Uterus (tissue), 4 donors: ENCODE results near the gene BLOC1S3. TPM values are rescaled to one million over a fixed set of nuclear protein-coding genes. Genes with fewer than 3 reads are reported as not detected.
"Not testable (repeated sequence)": the region's sequence is repeated elsewhere in the genome, so short reads cannot be mapped to it uniquely, and the experiment has no call there.

ENCODE experiments used
- DNase-seq, 2 donors: peaks; one replicate each; pipeline ENCODE4 v3.0.0-alpha.2; 2019 to 2020
- H3K27ac ChIP-seq, 2 donors: fragments of 200-600 bp; sonication (generic); 1 replicate in 1 of 2; 2 replicates in 1 of 2; pipeline ENCODE4 v1.5.1; 2016 to 2018
- H3K27me3 ChIP-seq, 2 donors: fragments of 200-600 bp; sonication (generic); one replicate each; pipeline ENCODE4 v1.5.1; 2018 to 2019; ENCODE audit warnings: control low read depth in 1 of 2
- H3K36me3 ChIP-seq, 2 donors: fragments of 200-600 bp; sonication (generic); one replicate each; pipeline ENCODE4 v1.5.1; 2019; ENCODE audit warnings: control low read depth in 1 of 2
- H3K4me1 ChIP-seq, 2 donors: fragments of 200-600 bp; sonication (generic); one replicate each; pipeline ENCODE4 v1.5.1; 2018 to 2019; ENCODE audit warnings: control low read depth in 1 of 2
- H3K4me3 ChIP-seq, 2 donors: fragments of 200-600 bp; sonication (generic); 1 replicate in 1 of 2; 2 replicates in 1 of 2; pipeline ENCODE4 v1.5.1; 2018 to 2019; ENCODE audit warnings: mild to moderate bottlenecking in 1 of 2
- H3K9me3 ChIP-seq, 2 donors: fragments of 200-600 bp; sonication (generic); one replicate each; pipeline ENCODE4 v1.5.1; 2019; ENCODE audit warnings: control low read depth in 1 of 2
- POLR2A ChIP-seq, 2 donors: fragments of 450-650 bp; IDR thresholded peaks; one replicate each; pipeline ENCODE4 v1.6.1; 2016; ENCODE audit warnings: antibody characterized with exemption in 2 of 2, mild to moderate bottlenecking in 1 of 2, moderate library complexity in 1 of 2
- intact Hi-C: fragments of 100-400 bp; cut with DNase I; formaldehyde crosslinking; loops from one replicate; pipeline ENCODE4 v1.15.1; 2023; ENCODE audit warnings: low total_unique reads
- total RNA-seq, 4 donors: library from RNA; depleted of rRNA in 3 of 4; stranded (reverse); fragments of >200 nt in 3 of 4; gene quantifications; one replicate each; pipeline versions ENCODE4 v1.1.0 to v1.2.4, GENCODE V29; 2014 to 2023
- TF ChIP-seq, protein P1 (sequence below), 4 experiments: fragments of 200-600 bp in 2 of 4; fragments of 450-650 bp in 2 of 4; sonication (generic) in 2 of 4; IDR thresholded peaks; one replicate each; pipeline ENCODE4 v1.5.1; 2016 to 2019; ENCODE audit warnings: antibody characterized with exemption in 4 of 4, mild to moderate bottlenecking in 2 of 4, moderate library complexity in 1 of 4
- donor health status: DM: yes; HTN: yes; CAD: no.

Gene BLOC1S3
- total RNA-seq, 4 donors from 2014 or later: 4.6 to 16.2 (median 10.2) TPM; not detected in 1

DNA sequence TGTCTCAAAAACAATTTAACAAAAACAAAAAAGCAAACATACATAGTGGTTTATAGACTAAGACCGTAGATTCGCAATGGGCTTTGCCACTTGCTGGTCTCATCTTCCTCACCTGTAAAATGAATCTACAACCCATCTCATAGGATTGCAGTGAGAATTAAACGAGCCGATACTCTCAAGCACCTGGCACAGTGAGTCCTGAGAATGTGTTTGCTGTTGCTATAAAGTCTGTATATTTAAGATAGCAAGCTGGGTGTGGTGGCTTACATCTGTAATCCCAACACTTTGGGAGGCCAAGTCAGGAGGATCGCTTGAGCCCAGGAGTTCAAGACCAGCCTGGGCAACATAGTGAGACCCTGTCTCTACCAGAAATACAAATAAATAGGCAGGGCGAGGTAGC, 44.1 kb downstream of the BLOC1S3 start:
- Histone ChIP-seq H3K9me3 (no peaks in the 10 kb centered on the region), H3K4me1 (no peaks in the 10 kb centered on the region), H3K27me3 (peaks cover 0 to under 1% of the 10 kb centered on the region in 2 donors), H3K36me3 (no peaks in the 10 kb centered on the region), H3K4me3 (no peak overlapping the region), H3K27ac (no peak overlapping the region)
- DNase-seq: no peak
- no peak for TF ChIP-seq POLR2A (IDR thresholded peaks at IDR 0.05)
- TF ChIP-seq, protein P1, sequence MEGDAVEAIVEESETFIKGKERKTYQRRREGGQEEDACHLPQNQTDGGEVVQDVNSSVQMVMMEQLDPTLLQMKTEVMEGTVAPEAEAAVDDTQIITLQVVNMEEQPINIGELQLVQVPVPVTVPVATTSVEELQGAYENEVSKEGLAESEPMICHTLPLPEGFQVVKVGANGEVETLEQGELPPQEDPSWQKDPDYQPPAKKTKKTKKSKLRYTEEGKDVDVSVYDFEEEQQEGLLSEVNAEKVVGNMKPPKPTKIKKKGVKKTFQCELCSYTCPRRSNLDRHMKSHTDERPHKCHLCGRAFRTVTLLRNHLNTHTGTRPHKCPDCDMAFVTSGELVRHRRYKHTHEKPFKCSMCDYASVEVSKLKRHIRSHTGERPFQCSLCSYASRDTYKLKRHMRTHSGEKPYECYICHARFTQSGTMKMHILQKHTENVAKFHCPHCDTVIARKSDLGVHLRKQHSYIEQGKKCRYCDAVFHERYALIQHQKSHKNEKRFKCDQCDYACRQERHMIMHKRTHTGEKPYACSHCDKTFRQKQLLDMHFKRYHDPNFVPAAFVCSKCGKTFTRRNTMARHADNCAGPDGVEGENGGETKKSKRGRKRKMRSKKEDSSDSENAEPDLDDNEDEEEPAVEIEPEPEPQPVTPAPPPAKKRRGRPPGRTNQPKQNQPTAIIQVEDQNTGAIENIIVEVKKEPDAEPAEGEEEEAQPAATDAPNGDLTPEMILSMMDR (IDR thresholded peaks at IDR 0.05): no peak
- intact Hi-C loops: no loop called here

DNA sequence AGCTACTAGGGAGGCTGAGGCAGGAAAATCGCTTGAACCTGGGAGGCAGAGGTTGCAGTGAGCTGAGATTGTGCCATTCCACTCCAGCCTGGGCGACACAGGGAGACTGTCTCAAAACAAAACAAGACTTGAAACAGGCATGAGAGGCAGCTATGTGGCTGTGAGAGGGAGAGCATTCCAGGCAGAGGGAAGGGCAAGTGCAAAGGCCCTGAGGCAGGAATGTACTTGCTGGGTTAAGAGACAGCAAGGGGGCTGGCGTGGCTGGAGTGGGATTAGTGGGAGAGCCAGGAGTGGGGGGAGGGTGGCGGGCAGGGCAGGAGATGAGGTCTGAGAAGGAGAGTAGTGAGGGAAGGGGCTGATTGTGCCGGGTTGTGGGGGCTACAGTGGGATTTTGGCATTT, 45.3 kb downstream of the BLOC1S3 start:
- TF ChIP-seq, protein P1 (IDR thresholded peaks at IDR 0.05): no peak
- TF ChIP-seq POLR2A (IDR thresholded peaks at IDR 0.05): no peak
- no peaks in the 10 kb centered on the region for H3K9me3 ChIP-seq
- intact Hi-C loops: no loop called here

DNA sequence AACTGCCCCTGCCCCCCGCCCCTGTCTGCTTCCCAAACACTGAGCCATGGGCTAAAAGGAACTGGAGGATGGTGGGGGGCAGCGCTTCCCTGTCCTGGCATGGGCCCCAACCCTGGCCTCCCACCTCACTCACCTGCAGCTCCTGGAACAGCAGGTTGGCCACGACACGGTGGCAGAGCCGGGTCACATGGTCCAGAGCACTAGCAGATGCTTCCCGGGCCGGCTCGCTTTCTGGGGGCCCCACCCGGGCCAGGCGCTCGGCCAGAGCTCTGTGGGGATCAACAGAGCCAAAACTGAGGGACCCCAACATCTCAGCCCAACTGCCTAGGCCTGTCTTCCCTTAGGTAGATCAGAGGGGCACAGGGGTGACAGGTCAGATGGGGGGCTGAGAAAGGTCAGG, 46.1 kb downstream of the BLOC1S3 start:
- TF ChIP-seq, protein P1 (IDR thresholded peaks at IDR 0.05): no peak
- no peak for TF ChIP-seq POLR2A (IDR thresholded peaks at IDR 0.05)
- intact Hi-C loops: no loop called here
- Histone ChIP-seq H3K36me3 (no peaks in the 10 kb centered on the region), H3K27ac (no peak overlapping the region), H3K4me1 (no peaks in the 10 kb centered on the region), H3K4me3 (no peak overlapping the region), H3K9me3 (no peaks in the 10 kb centered on the region), H3K27me3 (no peaks in the 10 kb centered on the region)
- DNase-seq: no peak

More for the DNA sequence above, 45.3 kb downstream of the BLOC1S3 start:
- Histone ChIP-seq H3K36me3 (no peaks in the 10 kb centered on the region), H3K27me3 (no peaks in the 10 kb centered on the region), H3K4me1 (no peaks in the 10 kb centered on the region), H3K4me3 (no peak overlapping the region), H3K27ac (no peak overlapping the region)
- no peak for DNase-seq

DNA sequence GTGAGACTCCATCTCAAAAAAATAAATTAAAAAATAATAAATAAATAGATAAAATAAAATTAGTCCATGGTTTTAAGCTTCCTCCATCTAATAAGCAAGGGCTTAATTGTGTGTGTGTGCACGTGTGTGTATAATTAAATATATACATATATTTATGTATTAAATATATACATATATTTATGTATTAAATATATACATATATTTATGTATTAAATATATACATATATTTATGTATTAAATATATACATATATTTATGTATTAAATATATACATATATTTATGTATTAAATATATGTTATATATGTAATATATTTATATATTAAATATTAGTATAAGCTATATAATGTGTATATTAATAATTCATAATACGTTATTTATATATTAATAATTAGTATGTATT, 50.5 kb downstream of the BLOC1S3 start:
- H3K27me3 ChIP-seq, DNase-seq, H3K36me3 ChIP-seq, H3K4me1 ChIP-seq, H3K27ac ChIP-seq, intact Hi-C loops, H3K4me3 ChIP-seq, H3K9me3 ChIP-seq: not testable (repeated sequence)

Other genes with a start within 250 kb of the BLOC1S3 start
- gene APOC4, start 236.5 kb upstream of the BLOC1S3 start, total RNA-seq: not detected
- gene APOC2, start 232.7 kb upstream of the BLOC1S3 start, total RNA-seq: not detected
- gene CLPTM1, start 223.4 kb upstream of the BLOC1S3 start, total RNA-seq: 10 to 100 TPM; 30.6 to 99.5 (median 64.2) TPM
- gene RELB, start 177.3 kb upstream of the BLOC1S3 start, total RNA-seq: 10 to 100 TPM in 2 of 4 donors, 1 to 10 TPM in 2; 1.0 to 52.4 (median 13.9) TPM
- 100 to 1,000 TPM in 1 of 4 donors, 10 to 100 TPM in 3; 36.6 to 107 (median 73.9) TPM for gene CLASRP, start 139.7 kb upstream of the BLOC1S3 start, total RNA-seq
- gene ZNF296, start 102.3 kb upstream of the BLOC1S3 start, total RNA-seq: under 1 TPM in 1 of 4 donors, not detected in 3; 0.27 TPM
- gene GEMIN7, start 99.5 kb upstream of the BLOC1S3 start, total RNA-seq: 10 to 100 TPM in 3 of 4 donors, 1 to 10 TPM in 1; 3.5 to 18.4 (median 13.7) TPM
- 10 to 100 TPM in 3 of 4 donors, 1 to 10 TPM in 1; 6.7 to 43.8 (median 24.4) TPM for gene PPP1R37, start 85.6 kb upstream of the BLOC1S3 start, total RNA-seq
- gene NKPD1, start 17.8 kb upstream of the BLOC1S3 start, total RNA-seq: under 1 TPM in 1 of 4 donors, not detected in 3; 0.21 TPM
- 10 to 100 TPM in 3 of 4 donors, 1 to 10 TPM in 1; 4.1 to 25.9 (median 16.5) TPM for gene TRAPPC6A, start 547 bp upstream of the BLOC1S3 start, total RNA-seq
- gene EXOC3L2, start 66.6 kb downstream of the BLOC1S3 start, total RNA-seq: 1 to 10 TPM; 2.4 to 7.2 (median 6.4) TPM
- 10 to 100 TPM; 13.5 to 51.5 (median 15.5) TPM for gene MARK4, start 72.5 kb downstream of the BLOC1S3 start, total RNA-seq
- gene CKM, start 144.1 kb downstream of the BLOC1S3 start, total RNA-seq: 1 to 10 TPM in 2 of 4 donors, not detected in 2; 1.1 to 2.5 TPM
- under 1 TPM in 1 of 4 donors, not detected in 3; 0.55 TPM for gene KLC3, start 162.0 kb downstream of the BLOC1S3 start, total RNA-seq
- gene ERCC2, start 191.8 kb downstream of the BLOC1S3 start, total RNA-seq: 10 to 100 TPM in 2 of 4 donors, 1 to 10 TPM in 2; 1.8 to 16.6 (median 10.5) TPM
- 10 to 100 TPM in 1 of 4 donors, 1 to 10 TPM in 2, under 1 TPM in 1; 0.51 to 30.2 (median 3.0) TPM for gene PPP1R13L, start 226.3 kb downstream of the BLOC1S3 start, total RNA-seq
- 10 to 100 TPM in 1 of 4 donors, 1 to 10 TPM in 2, under 1 TPM in 1; 0.26 to 11.3 (median 3.5) TPM for gene POLR1G, start 227.9 kb downstream of the BLOC1S3 start, total RNA-seq
- 100 to 1,000 TPM in 1 of 4 donors, 10 to 100 TPM in 3; 37.9 to 130 (median 68.0) TPM for gene ERCC1, start 245.1 kb downstream of the BLOC1S3 start, total RNA-seq